ENCODE measurements around the gene KRT12.

The KRT12 gene

DNA sequence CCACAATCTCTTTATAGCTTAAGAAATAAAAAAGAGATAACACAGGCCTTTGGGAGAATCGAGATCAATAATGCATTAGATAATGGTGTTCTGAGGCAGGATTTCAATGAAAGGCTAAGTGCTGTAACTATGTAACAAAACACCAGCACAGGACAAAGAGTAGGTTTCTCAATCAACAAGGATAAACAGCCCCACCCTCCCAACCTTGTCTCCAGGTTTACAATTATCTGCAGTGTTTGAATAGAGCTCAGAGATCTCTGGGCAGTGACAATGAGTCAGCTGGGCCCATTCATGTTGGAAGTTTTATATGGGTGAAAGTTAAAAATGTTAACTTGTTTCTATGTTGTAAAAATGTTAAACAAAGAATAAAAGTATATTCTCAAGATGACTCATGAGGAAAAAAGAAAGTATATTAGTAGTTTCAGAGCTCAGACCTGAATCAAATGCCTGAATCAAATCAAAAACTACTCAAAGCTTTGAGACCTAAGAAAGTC, 35.0 kb upstream of the KRT12 start:
- DNase-seq (no peak), ATAC-seq (replicated peaks) (no peak)
- Mint-ChIP-seq H3K27me3 (peaks cover 69 to 85% of the 10 kb centered on the region in 2 donors), H3K36me3 (ENCODE audit: insufficient read depth) (no peaks in the 10 kb centered on the region), H3K4me3 (no peak overlapping the region), H3K4me1 (ENCODE audit: low read depth in 2 of 2) (no peaks in the 10 kb centered on the region), H3K27ac (no peak overlapping the region), H3K9me3 (no peaks in the 10 kb centered on the region)

DNA sequence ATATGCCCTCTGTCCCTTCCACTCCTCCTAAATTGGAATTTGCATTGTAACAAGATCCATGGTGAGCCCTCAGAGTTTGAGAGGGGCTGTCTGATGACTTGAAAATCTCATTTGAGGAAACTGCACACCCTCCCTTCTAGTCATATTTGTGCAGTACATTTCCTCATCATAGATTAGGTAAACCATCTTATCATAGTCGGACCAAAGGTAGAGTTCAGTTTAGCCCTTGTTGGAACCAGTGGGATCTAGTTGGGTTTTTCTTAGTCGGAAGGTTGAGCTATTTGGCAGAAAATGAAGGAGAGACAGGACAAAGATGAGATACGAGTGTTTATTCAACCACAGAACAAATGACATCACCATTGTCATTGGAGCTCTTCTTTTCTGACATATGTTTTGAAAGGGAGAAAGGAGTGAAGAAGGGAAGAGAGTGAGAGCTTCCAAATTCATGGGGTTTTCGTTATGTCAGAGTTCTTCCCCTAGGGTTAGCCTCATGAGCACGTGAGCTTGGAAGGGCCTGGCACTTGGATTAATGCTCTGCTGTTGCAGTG, 33.9 kb upstream of the KRT12 start:
- peaks cover 57 to 82% of the 10 kb centered on the region in 2 donors for H3K27me3 Mint-ChIP-seq
- H3K27ac Mint-ChIP-seq = no peak overlapping the region
- no peaks in the 10 kb centered on the region for H3K36me3 Mint-ChIP-seq (ENCODE audit: insufficient read depth)
- DNase-seq (no peak), ATAC-seq (replicated peaks) (no peak)
- no peak overlapping the region for H3K4me3 Mint-ChIP-seq
- no peaks in the 10 kb centered on the region for H3K9me3 Mint-ChIP-seq
- no peaks in the 10 kb centered on the region for H3K4me1 Mint-ChIP-seq (ENCODE audit: low read depth in 2 of 2)

DNA sequence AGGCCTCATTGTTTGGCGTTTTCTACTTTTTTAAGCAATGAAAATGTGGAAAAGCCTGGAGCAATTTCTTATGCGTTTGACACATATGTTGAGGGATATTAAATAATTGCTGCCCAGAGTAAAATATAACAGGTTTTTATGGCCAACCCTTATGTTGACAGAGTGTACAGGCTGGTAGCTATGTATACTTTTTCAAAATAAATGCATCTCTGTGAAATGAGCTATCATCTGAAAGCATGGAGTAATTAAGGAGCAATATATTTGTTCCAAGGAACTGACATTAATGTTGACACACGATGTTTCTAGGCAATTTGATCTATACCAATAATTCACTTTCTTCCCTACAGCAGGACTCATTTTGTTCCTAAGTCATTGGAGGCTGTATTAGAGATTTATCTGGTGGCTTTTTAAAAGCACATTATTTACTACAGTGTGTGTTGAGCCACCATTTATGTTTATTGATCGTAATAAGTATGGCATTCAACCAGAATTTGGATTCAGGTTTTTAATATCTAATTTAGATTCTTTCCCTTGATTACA, 30.0 kb upstream of the KRT12 start:
- H3K36me3 Mint-ChIP-seq (ENCODE audit: insufficient read depth) = no peaks in the 10 kb centered on the region
- H3K27me3 Mint-ChIP-seq = peaks cover 52 to 81% of the 10 kb centered on the region in 2 donors
- no peak for DNase-seq
- no peak overlapping the region for H3K4me3 Mint-ChIP-seq
- no peak overlapping the region for H3K27ac Mint-ChIP-seq
- H3K9me3 Mint-ChIP-seq = no peaks in the 10 kb centered on the region
- H3K4me1 Mint-ChIP-seq (ENCODE audit: low read depth in 2 of 2) = no peaks in the 10 kb centered on the region
- no peak for ATAC-seq (replicated peaks)

DNA sequence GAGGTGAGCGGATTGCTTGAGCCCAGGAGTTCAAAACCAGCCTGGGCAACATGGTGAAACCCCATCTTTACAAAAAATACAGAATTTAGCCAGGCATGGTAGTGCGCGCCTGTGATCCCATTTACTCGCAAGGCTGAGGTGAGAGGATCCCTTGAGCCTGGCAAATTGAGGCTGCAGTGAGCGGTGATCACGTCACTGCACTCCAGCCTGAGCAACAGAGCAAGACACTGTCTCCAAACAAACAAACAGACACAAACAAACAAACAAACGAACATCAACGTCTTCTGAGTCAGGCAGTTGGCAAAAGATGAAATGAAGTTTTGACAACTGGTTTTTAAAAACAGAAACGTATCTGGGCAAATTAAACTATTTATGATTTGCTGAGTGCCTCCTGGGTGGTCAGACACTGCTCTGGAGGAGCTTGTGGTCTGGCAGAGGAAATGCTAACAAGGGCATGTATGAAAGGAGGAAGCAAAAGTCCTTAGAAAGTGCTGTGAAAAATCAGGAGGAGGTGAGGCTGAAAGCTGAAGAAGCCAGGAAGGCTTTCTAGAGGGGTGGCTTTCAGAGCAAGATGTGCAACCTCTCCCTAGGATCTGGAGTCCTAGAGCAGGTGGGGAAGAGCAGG, 28.2 kb upstream of the KRT12 start:
- H3K27ac Mint-ChIP-seq = no peak overlapping the region
- H3K9me3 Mint-ChIP-seq = no peaks in the 10 kb centered on the region
- DNase-seq (no peak), ATAC-seq (replicated peaks) (no peak)
- H3K4me3 Mint-ChIP-seq = no peak overlapping the region
- H3K27me3 Mint-ChIP-seq = peaks cover 50 to 73% of the 10 kb centered on the region in 2 donors
- no peaks in the 10 kb centered on the region for H3K4me1 Mint-ChIP-seq (ENCODE audit: low read depth in 2 of 2)
- H3K36me3 Mint-ChIP-seq (ENCODE audit: insufficient read depth) = no peaks in the 10 kb centered on the region

DNA sequence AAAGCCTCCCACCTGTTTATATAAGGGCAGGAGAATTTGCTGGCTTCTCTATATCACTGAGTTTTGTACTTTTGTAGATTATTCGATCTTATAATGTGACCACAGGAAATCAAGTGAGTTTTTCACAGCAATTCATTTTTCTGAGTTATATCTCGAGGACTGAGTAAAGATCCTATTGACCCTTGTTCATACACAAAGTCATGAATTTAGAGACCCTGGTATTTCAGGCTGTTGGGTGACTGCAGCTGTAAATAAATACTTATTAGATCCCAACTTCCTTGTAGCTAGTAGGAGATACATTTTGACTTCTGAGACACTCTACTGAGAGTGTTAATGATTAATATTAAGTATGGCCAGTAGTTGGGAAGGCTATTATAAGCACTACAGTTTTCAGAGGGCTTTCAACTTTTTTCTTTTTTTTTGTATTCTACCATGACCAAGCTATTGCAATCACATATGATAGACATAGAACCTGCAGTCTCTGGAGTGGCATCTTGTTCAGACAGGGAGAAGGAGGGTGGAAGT, 21.2 kb upstream of the KRT12 start:
- ATAC-seq (replicated peaks) = no peak
- no peak overlapping the region for H3K27ac Mint-ChIP-seq
- H3K4me3 Mint-ChIP-seq = no peak overlapping the region
- no peak for DNase-seq
- H3K4me1 Mint-ChIP-seq (ENCODE audit: low read depth in 2 of 2) = no peaks in the 10 kb centered on the region
- H3K9me3 Mint-ChIP-seq = no peaks in the 10 kb centered on the region
- H3K36me3 Mint-ChIP-seq (ENCODE audit: insufficient read depth) = no peaks in the 10 kb centered on the region
- peaks cover 54 to 62% of the 10 kb centered on the region in 2 donors for H3K27me3 Mint-ChIP-seq

DNA sequence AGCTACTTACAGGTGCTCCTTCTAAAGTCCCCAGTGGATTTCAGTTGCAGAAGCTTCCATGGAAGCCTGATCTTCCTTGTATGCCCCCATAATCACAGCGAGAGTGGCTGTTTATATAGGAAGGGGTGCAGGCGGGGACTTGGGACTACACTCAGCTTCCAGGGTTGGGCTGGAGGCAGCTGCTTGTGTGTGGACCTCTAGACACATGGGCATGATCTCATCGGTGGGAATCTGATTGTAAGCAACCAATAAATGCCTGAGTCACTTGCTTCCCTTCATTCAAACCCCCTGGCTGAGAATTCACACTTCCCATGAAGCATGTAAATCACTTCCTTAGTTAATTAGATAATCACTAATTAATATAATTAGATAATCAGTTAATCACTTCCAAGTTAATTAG, 19.1 kb upstream of the KRT12 start:
- Mint-ChIP-seq H3K27ac (no peak overlapping the region), H3K9me3 (no peaks in the 10 kb centered on the region), H3K36me3 (ENCODE audit: insufficient read depth) (no peaks in the 10 kb centered on the region), H3K4me3 (no peak overlapping the region), H3K27me3 (peaks cover 53 to 59% of the 10 kb centered on the region in 2 donors), H3K4me1 (ENCODE audit: low read depth in 2 of 2) (no peaks in the 10 kb centered on the region)
- no peak for ATAC-seq (replicated peaks)
- DNase-seq = no peak

DNA sequence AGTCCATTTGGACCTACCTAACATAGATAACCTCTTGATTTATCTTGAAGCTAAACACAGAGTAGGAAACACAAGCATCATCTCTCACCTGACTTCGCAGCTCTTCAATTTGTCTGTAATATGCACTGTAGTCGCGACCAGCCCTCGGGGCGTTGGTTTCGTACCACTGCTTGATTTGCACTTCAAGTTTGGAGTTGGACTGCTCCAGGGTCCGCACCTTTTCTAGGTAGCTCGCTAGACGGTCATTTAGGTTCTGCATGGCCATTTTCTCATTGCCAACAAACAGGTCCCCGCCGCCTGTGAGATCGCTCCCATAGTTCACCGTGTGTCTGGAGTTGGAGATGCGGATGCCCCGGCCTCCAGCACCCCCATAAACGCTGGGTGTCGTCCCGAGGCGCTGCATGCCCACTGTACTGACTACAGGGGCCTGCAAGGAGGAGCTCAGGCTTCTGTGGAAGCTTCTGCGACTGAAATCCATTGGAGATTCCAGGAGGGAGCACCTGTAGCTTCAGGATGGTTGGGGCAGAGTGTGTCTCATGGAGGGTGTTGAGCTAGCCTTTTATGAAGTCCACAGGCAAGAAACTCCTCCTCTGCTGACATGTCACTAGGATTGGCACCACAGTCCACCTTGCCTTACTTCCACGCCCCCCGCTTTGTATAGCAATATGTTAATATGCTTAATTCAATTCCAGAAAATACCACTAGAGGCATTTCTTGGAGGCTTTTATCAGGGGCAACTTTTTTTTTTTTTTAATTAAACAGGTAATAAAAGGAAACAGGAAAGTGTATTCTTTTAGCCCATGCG, 17.9 kb upstream of the KRT12 start, which contains the start of gene KRT20:
Gene KRT20, minus strand, starts transcription at position 535 of the 805 bp plus-strand sequence. Its CDS starts 57 bp downstream, at position 478.
- H3K4me1 Mint-ChIP-seq (ENCODE audit: low read depth in 2 of 2) = no peaks in the 10 kb centered on the region
- peak within 1 kb of the TSS in 1 of 2 donors; percentile 49 for H3K27ac Mint-ChIP-seq
- DNase-seq (no peak), ATAC-seq (replicated peaks) (no peak)
- no peaks in the 10 kb centered on the region for H3K9me3 Mint-ChIP-seq
- H3K4me3 Mint-ChIP-seq = no peak within 1 kb of the TSS
- H3K36me3 Mint-ChIP-seq (ENCODE audit: insufficient read depth) = no peaks in the 10 kb centered on the region
- peaks cover 41 to 48% of the 10 kb centered on the region in 2 donors for H3K27me3 Mint-ChIP-seq

DNA sequence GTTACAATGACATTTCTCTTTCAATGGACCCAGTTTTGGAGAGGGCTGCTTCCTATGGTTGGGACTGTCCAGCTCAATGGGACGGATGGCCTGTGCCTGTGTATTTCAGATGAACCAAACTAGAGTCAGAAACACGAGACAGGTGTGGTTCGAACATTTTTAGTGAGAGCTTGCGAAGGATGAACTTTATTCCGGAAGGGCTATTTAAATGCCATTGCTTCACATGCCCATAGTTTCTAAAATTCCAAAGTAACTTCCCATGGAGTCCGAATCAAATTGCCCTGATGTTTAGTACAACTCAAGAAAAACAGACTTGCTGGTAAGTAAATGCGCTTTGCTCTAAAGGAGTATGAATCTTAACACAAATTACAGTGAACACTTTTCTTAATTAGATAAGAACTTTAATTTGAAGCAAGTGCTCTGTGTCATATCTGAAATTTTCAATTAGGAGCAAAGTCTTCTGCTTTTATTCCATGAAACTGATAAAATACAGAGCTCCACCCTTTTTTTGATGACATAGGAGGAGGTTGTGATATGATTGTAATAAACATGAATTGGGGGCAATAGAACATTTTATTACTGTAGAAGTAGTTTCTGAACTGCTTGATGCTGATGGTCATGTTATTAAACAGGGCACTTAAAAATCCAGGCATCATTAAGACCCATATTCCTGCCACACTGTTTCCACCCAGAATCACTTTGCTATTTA, 16.8 kb upstream of the KRT12 start:
- Mint-ChIP-seq H3K27ac (no peak overlapping the region), H3K4me3 (no peak overlapping the region), H3K27me3 (peaks cover 30 to 37% of the 10 kb centered on the region in 2 donors), H3K36me3 (ENCODE audit: insufficient read depth) (no peaks in the 10 kb centered on the region), H3K9me3 (no peaks in the 10 kb centered on the region), H3K4me1 (ENCODE audit: low read depth in 2 of 2) (no peaks in the 10 kb centered on the region)
- ATAC-seq (replicated peaks) (no peak), DNase-seq (no peak)

DNA sequence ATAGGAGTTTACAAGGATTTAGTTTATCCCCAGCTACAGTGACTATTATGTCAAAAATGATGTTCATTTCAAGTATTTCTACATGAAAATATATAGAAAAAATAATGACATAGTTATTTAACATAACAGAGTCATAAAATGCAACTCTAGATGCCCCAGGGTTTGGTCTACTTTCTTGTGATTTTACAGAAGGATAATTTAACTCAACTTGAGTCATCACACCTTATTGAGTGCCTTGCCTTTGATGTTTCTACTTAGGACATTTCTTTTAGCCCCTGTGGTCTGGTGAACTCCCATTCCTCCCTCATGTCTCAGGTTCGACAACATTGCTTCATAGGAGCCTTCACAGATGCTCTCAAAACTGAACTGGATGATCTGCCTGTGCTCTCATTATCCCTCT, 16.0 kb upstream of the KRT12 start:
- H3K27ac Mint-ChIP-seq = no peak overlapping the region
- H3K9me3 Mint-ChIP-seq = no peaks in the 10 kb centered on the region
- H3K4me3 Mint-ChIP-seq = no peak overlapping the region
- no peak for ATAC-seq (replicated peaks)
- no peaks in the 10 kb centered on the region for H3K36me3 Mint-ChIP-seq (ENCODE audit: insufficient read depth)
- DNase-seq = no peak
- no peaks in the 10 kb centered on the region for H3K4me1 Mint-ChIP-seq (ENCODE audit: low read depth in 2 of 2)
- peaks cover 22 to 29% of the 10 kb centered on the region in 2 donors for H3K27me3 Mint-ChIP-seq

DNA sequence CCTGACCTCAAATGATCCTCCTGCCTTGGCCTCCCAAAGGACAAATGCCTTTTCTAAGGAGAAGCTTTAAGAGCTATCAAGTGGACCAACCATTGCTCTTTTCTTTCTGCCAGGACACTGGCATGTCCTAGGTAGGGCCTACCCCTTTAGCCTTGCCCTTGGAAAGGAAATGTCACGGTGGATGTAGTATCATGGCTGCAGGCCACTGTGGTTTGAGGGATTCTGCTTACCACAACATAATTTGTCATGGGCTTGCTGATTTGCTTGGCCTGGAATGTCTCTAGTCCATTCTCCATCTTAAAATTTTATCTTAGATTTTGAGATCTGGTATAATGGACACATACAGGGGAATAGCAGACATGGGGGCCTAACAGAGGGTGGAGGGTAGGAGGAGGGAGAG, 12.0 kb upstream of the KRT12 start:
- peaks cover 17 to 29% of the 10 kb centered on the region in 2 donors for H3K27me3 Mint-ChIP-seq
- no peak overlapping the region for H3K4me3 Mint-ChIP-seq
- no peak overlapping the region for H3K27ac Mint-ChIP-seq
- H3K9me3 Mint-ChIP-seq = no peaks in the 10 kb centered on the region
- no peak for ATAC-seq (replicated peaks)
- H3K4me1 Mint-ChIP-seq (ENCODE audit: low read depth in 2 of 2) = no peaks in the 10 kb centered on the region
- no peak for DNase-seq
- H3K36me3 Mint-ChIP-seq (ENCODE audit: insufficient read depth) = no peaks in the 10 kb centered on the region

DNA sequence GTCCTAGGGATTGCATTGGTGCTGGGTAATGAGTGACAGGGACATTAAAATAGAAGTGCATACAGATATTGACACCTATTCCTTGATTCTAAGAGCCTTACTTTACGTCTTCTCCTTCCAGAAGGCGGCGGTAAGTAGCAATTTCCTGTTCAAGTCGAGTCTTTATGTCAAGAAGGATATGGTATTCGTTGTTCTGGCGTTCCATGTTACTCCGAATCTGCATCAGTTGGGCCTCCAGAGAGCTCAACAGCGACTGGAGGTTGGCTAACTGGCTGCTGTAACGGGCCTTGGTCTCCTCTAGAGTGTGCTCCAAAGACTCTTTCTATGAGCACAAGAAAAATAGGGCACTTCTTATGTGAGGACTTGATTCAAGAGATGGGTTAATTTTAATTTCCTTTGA, 11.0 kb upstream of the KRT12 start:
- ATAC-seq (replicated peaks) (no peak), DNase-seq (no peak)
- no peaks in the 10 kb centered on the region for H3K9me3 Mint-ChIP-seq
- H3K27ac Mint-ChIP-seq = no peak overlapping the region
- no peaks in the 10 kb centered on the region for H3K4me1 Mint-ChIP-seq (ENCODE audit: low read depth in 2 of 2)
- no peak overlapping the region for H3K4me3 Mint-ChIP-seq
- peaks cover 8 to 20% of the 10 kb centered on the region in 2 donors for H3K27me3 Mint-ChIP-seq
- no peaks in the 10 kb centered on the region for H3K36me3 Mint-ChIP-seq (ENCODE audit: insufficient read depth)

DNA sequence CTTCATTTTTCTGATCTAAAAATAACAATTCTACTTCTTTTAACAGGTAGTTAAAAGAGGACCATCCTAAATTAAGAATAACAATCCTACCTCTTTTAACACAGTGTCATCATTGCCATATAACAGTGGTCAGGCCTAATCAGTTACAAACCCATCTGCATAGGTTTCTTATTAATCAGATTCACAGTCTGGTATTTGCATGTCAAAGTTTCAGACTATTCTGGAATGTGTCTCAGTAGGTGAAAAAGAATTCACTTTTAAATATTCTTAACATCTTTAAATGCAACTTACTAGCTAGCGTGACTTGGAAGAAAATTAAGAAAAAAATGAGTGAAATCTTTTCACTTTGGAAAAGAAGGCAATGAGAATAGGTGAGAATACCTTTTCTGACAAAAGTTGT, 6.8 kb upstream of the KRT12 start:
- Mint-ChIP-seq H3K4me3 (no peak overlapping the region), H3K36me3 (ENCODE audit: insufficient read depth) (no peaks in the 10 kb centered on the region), H3K27ac (no peak overlapping the region), H3K4me1 (ENCODE audit: low read depth in 2 of 2) (no peaks in the 10 kb centered on the region), H3K27me3 (peaks cover 0 to 44% of the 10 kb centered on the region in 2 donors), H3K9me3 (no peaks in the 10 kb centered on the region)
- no peak for ATAC-seq (replicated peaks)
- DNase-seq = no peak

DNA sequence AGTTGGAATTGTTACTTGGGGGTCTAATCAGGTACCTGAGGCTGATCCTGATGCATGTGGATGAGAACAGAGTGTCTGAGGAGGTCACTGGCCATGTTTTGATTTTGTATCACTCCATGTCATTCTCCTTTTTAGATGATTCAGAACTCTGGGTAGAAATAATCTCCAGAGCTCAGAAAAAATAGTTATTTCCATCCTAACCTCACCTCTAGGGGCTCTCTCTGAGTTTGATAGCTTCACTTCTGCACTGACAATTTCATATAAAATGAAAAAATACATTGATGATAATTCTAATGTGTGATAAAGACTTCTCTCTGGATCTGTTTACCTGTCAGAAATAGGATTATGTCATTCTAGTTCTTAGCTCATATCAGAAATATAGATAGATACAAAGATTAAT, 6.2 kb upstream of the KRT12 start:
- no peak overlapping the region for H3K4me3 Mint-ChIP-seq
- H3K36me3 Mint-ChIP-seq (ENCODE audit: insufficient read depth) = no peaks in the 10 kb centered on the region
- DNase-seq (no peak), ATAC-seq (replicated peaks) (no peak)
- no peaks in the 10 kb centered on the region for H3K9me3 Mint-ChIP-seq
- H3K27ac Mint-ChIP-seq = no peak overlapping the region
- H3K27me3 Mint-ChIP-seq = peaks cover 0 to 44% of the 10 kb centered on the region in 2 donors
- no peaks in the 10 kb centered on the region for H3K4me1 Mint-ChIP-seq (ENCODE audit: low read depth in 2 of 2)

Measured in effector memory CD8-positive, alpha-beta T cell (primary cell).